CD8-positive, alpha-beta memory T cell (primary cell): ENCODE results near the gene GOLGA8M. TPM values are rescaled to one million over a fixed set of nuclear protein-coding genes. Genes with fewer than 3 reads are reported as not detected.
"Not testable (repeated sequence)": the region's sequence is repeated elsewhere in the genome, so short reads cannot be mapped to it uniquely, and the experiment has no call there.

Experiments used
- CTCF ChIA-PET: fragments of 350-600 bp; sonication (Branson Sonifier 250); formaldehyde crosslinking; loops from one replicate; lab custom pipeline; 2021; ENCODE audit warnings: antibody characterized with exemption; lab: Charles Lee
- POLR2A ChIA-PET: fragments of 350-600 bp; sonication (Branson Sonifier 250); formaldehyde crosslinking; loops from one replicate; lab custom pipeline; 2021; ENCODE audit warnings: antibody characterized with exemption; lab: Charles Lee
- DNase-seq, 5 donors: peaks; one replicate each; pipeline versions ENCODE4 v3.0.0 to v3.0.0-alpha.2; 2020 to 2022; ENCODE audit warnings: mixed read lengths in 1 of 5
- H3K27ac ChIP-seq: one replicate; pipeline ENCODE4 v1.7.0; 2013; ENCODE audit warnings: low read depth, mild to moderate bottlenecking, low read length, moderate library complexity
- H3K27me3 ChIP-seq: 2 replicates; pipeline ENCODE4 v1.7.0; 2013; ENCODE audit warnings: low read length, mild to moderate bottlenecking; ENCODE audit not compliant: insufficient read depth, poor library complexity, severe bottlenecking
- H3K36me3 ChIP-seq: 2 replicates; pipeline ENCODE4 v1.7.0; 2013; ENCODE audit warnings: mild to moderate bottlenecking, low read length, moderate library complexity; ENCODE audit not compliant: insufficient read depth
- H3K4me1 ChIP-seq: 2 replicates; pipeline ENCODE4 v1.7.0; 2013; ENCODE audit warnings: mild to moderate bottlenecking, low read length, moderate library complexity; ENCODE audit not compliant: insufficient read depth
- H3K4me3 ChIP-seq: 2 replicates; pipeline ENCODE4 v1.7.0; 2013; ENCODE audit warnings: mild to moderate bottlenecking, low read length
- H3K9me3 ChIP-seq: 2 replicates; pipeline ENCODE4 v1.7.0; 2013; ENCODE audit warnings: mild to moderate bottlenecking, low read length
- H3K27ac Mint-ChIP-seq, 8 donors: one replicate each; pipeline ENCODE4 v1.8.0; 2020 to 2021; ENCODE audit warnings: mixed read lengths in 8 of 8, mild to moderate bottlenecking in 6 of 8, inconsistent platforms in 3 of 8, moderate library complexity in 3 of 8
- H3K27me3 Mint-ChIP-seq, 2 donors: one replicate each; pipeline ENCODE4 v1.8.0; 2020 to 2021; ENCODE audit warnings: mixed read lengths in 2 of 2, mild to moderate bottlenecking in 1 of 2, moderate library complexity in 1 of 2
- H3K36me3 Mint-ChIP-seq, 3 donors: one replicate each; pipeline ENCODE4 v1.8.0; 2020 to 2021; ENCODE audit warnings: mixed read lengths in 3 of 3, inconsistent platforms in 1 of 3, mild to moderate bottlenecking in 1 of 3
- H3K4me1 Mint-ChIP-seq, 3 donors: one replicate each; pipeline ENCODE4 v1.8.0; 2020 to 2021; ENCODE audit warnings: mixed read lengths in 3 of 3, inconsistent platforms in 1 of 3, mild to moderate bottlenecking in 1 of 3
- H3K4me3 Mint-ChIP-seq, 7 donors: one replicate each; pipeline ENCODE4 v1.8.0; 2020 to 2021; ENCODE audit warnings: mixed read lengths in 7 of 7, mild to moderate bottlenecking in 6 of 7, moderate library complexity in 4 of 7, inconsistent platforms in 2 of 7
- H3K9me3 Mint-ChIP-seq, 5 donors: one replicate each; pipeline ENCODE4 v1.8.0; 2020 to 2022; ENCODE audit warnings: mixed read lengths in 5 of 5, mild to moderate bottlenecking in 3 of 5, moderate library complexity in 2 of 5, inconsistent platforms in 1 of 5
- polyA plus RNA-seq: library from polyadenylated mRNA; unstranded; fragments of 300-500 nt; fragmentation: Illumina TruSeq; gene quantifications from one replicate; pipeline ENCODE4 v1.2.3, GENCODE V29; 2021
- total RNA-seq, 2 experiments: library from RNA; stranded (reverse); gene quantifications; one replicate each; pipeline ENCODE4 v1.2.3, GENCODE V29; 2021

The GOLGA8M gene
- total and polyA plus RNA-seq, 3 experiments from 2014 or later = 0.53 TPM; not detected in 2

- H3K9me3 ChIP-seq = no peaks in the 10 kb centered on the region
- no peaks in the 10 kb centered on the region for H3K9me3 Mint-ChIP-seq
- no peaks in the 10 kb centered on the region for H3K27me3 ChIP-seq
- H3K36me3 ChIP-seq = no peaks in the 10 kb centered on the region
- H3K4me1 ChIP-seq = no peaks in the 10 kb centered on the region
- no peak overlapping the region for H3K4me3 Mint-ChIP-seq
- H3K27me3 Mint-ChIP-seq = peaks cover 0 to 12% of the 10 kb centered on the region in 2 donors
- peaks cover 2 to 4% (median 3%) of the 10 kb centered on the region in 3 donors for H3K4me1 Mint-ChIP-seq
- H3K4me3 ChIP-seq = no peak overlapping the region
- no peak overlapping the region for H3K27ac ChIP-seq
- H3K27ac Mint-ChIP-seq = no peak overlapping the region
- POLR2A ChIA-PET = no interaction called here
- CTCF ChIA-PET = no interaction called here
- H3K36me3 Mint-ChIP-seq = no peaks in the 10 kb centered on the region
- DNase-seq = no peak
Observed at GRCh38 chr15:28725556-28725955, 13.3 kb upstream of the GOLGA8M start.

- H3K4me3 Mint-ChIP-seq, H3K9me3 Mint-ChIP-seq, DNase-seq, H3K27me3 ChIP-seq, H3K36me3 Mint-ChIP-seq, H3K4me3 ChIP-seq, CTCF ChIA-PET, H3K27ac ChIP-seq, H3K4me1 ChIP-seq, H3K36me3 ChIP-seq, H3K9me3 ChIP-seq, H3K27me3 Mint-ChIP-seq, H3K27ac Mint-ChIP-seq, POLR2A ChIA-PET, H3K4me1 Mint-ChIP-seq: not testable (repeated sequence)
Observed at GRCh38 chr15:28723986-28724385, 11.8 kb upstream of the GOLGA8M start.

DNA sequence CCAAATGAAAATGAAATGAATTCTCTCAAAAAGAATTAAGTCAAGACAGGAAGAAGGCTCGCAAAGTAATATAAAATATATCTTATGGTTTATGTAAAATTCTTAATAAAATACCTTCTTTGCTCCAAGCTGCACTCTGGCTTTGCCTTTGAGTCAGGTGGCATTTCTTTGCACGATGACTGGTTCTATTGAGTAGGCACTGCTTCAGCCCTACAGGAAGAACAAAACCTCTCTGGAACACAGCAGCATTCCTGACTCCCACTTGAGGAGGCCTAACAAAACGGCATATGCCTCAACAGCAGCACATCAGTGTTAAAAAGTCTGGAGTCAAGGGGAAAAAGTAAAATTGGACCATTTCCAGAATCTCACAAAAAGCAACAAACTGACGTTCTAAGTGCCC is 7.4 kb upstream of the GOLGA8M start:
- POLR2A ChIA-PET, H3K27me3 Mint-ChIP-seq, H3K9me3 ChIP-seq, H3K27me3 ChIP-seq, CTCF ChIA-PET, H3K4me3 ChIP-seq, H3K27ac Mint-ChIP-seq, H3K4me3 Mint-ChIP-seq, H3K9me3 Mint-ChIP-seq, DNase-seq, H3K36me3 Mint-ChIP-seq, H3K36me3 ChIP-seq, H3K4me1 Mint-ChIP-seq, H3K4me1 ChIP-seq, H3K27ac ChIP-seq: not testable (repeated sequence)

DNA sequence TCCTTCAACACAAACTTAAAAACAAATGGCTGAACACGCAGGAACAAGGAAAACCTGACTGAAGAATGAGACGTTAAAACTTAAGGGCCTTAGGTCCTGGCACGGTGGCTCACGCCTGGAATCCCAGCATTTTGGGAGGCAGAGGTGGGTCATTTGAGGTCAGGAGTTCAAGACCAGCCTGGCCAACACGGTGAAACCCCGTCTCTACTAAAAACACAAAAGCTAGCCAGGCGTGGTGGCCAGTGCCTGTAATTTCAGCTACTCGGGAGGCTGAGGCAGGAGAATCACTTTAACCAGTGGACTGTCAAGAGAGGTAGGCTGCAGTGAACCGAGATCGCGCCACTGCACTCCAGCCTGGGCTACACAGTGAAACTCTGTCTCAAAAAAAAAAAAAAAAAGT is 6.4 kb upstream of the GOLGA8M start:
- H3K27me3 Mint-ChIP-seq, H3K27ac ChIP-seq, H3K4me3 Mint-ChIP-seq, POLR2A ChIA-PET, H3K27me3 ChIP-seq, H3K4me3 ChIP-seq, H3K9me3 ChIP-seq, CTCF ChIA-PET, H3K27ac Mint-ChIP-seq, H3K4me1 Mint-ChIP-seq, H3K9me3 Mint-ChIP-seq, H3K36me3 ChIP-seq, DNase-seq, H3K36me3 Mint-ChIP-seq, H3K4me1 ChIP-seq: not testable (repeated sequence)

GRCh38 chr15:28714176-28714575 is 2.0 kb upstream of the GOLGA8M start:
- H3K27ac ChIP-seq, H3K9me3 ChIP-seq, H3K9me3 Mint-ChIP-seq, H3K27me3 ChIP-seq, H3K27ac Mint-ChIP-seq, H3K4me3 ChIP-seq, H3K4me3 Mint-ChIP-seq, POLR2A ChIA-PET, H3K4me1 ChIP-seq, H3K36me3 ChIP-seq, CTCF ChIA-PET, H3K36me3 Mint-ChIP-seq, DNase-seq, H3K27me3 Mint-ChIP-seq, H3K4me1 Mint-ChIP-seq: not testable (repeated sequence)

DNA sequence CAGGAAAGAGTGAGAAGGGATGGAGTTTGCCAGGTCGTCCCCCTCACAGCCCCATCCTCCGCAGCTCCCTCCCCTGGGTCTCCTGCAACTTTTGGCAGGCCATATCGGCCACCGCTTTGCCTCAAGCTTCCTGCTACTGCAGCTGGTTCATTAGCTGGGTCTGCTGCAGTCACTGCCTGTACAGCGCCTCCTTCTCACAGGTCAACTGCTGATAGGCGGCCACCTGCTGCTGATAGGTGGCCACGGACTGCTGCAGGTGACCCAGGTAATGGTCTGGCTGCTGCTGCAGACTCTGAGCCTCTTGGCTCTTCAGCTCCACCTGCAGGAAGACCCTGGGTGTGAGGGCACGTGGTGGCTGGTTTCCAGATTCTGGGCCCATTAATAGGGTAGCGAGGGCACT is 8.3 kb downstream of the GOLGA8M start:
- H3K4me1 ChIP-seq, POLR2A ChIA-PET, CTCF ChIA-PET, H3K36me3 Mint-ChIP-seq, H3K36me3 ChIP-seq, H3K9me3 Mint-ChIP-seq, H3K9me3 ChIP-seq, H3K4me3 ChIP-seq, H3K4me1 Mint-ChIP-seq, H3K4me3 Mint-ChIP-seq, H3K27me3 Mint-ChIP-seq, H3K27ac Mint-ChIP-seq, DNase-seq, H3K27me3 ChIP-seq, H3K27ac ChIP-seq: not testable (repeated sequence)

DNA sequence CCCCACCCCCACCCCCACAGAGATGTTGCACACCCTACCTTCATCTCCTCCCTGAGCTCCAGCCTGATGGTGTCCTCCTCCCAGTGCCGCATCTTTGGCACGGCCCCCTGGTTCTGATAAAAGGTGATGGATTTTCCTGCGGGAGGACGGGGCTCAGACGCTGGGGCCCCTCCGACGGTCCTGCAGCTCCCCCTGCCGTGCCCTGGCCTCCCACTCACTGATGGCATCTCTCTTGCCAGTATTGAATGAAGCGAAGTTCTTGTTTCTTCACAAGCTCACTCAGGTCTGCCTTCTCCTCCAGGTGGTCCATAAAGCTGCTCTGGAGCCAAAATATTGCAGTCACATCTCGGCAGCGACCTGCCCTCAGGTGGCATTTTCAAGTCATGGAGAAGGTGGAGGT is 9.8 kb downstream of the GOLGA8M start:
- H3K36me3 Mint-ChIP-seq, H3K4me1 Mint-ChIP-seq, POLR2A ChIA-PET: not testable (repeated sequence)

GRCh38 chr15:28694006-28694751 is 18.0 kb downstream of the GOLGA8M start:
- H3K36me3 Mint-ChIP-seq, H3K4me3 Mint-ChIP-seq, H3K27ac Mint-ChIP-seq, H3K4me3 ChIP-seq, DNase-seq, CTCF ChIA-PET, H3K36me3 ChIP-seq, H3K9me3 ChIP-seq, H3K27me3 ChIP-seq, H3K27me3 Mint-ChIP-seq, POLR2A ChIA-PET, H3K9me3 Mint-ChIP-seq, H3K4me1 ChIP-seq, H3K27ac ChIP-seq, H3K4me1 Mint-ChIP-seq: not testable (repeated sequence)

More for the DNA sequence above, 9.8 kb downstream of the GOLGA8M start:
- H3K4me3 Mint-ChIP-seq, H3K27ac Mint-ChIP-seq, H3K9me3 ChIP-seq, H3K27ac ChIP-seq, H3K27me3 Mint-ChIP-seq, CTCF ChIA-PET, DNase-seq, H3K27me3 ChIP-seq, H3K9me3 Mint-ChIP-seq, H3K36me3 ChIP-seq, H3K4me1 ChIP-seq, H3K4me3 ChIP-seq: not testable (repeated sequence)

GRCh38 chr15:28693021-28693420 is 19.2 kb downstream of the GOLGA8M start:
- H3K27ac Mint-ChIP-seq, H3K27me3 ChIP-seq, H3K36me3 Mint-ChIP-seq, H3K9me3 Mint-ChIP-seq, CTCF ChIA-PET, H3K4me1 Mint-ChIP-seq, DNase-seq, H3K27me3 Mint-ChIP-seq, H3K27ac ChIP-seq, H3K36me3 ChIP-seq, H3K4me3 ChIP-seq, H3K9me3 ChIP-seq, H3K4me3 Mint-ChIP-seq, H3K4me1 ChIP-seq, POLR2A ChIA-PET: not testable (repeated sequence)
